AG08396 (cell line): ENCODE results near the gene TRPC4AP.

ENCODE experiments used
- DNase-seq: peaks from one replicate; pipeline ENCODE4 v3.0.0; 2012; ENCODE audit warnings: low spot score, mixed read lengths

Gene TRPC4AP

GRCh38 chr20:34986311-34987287, 106.0 kb downstream of the TRPC4AP start:
- no peak for DNase-seq

GRCh38 chr20:34985461-34986310, 106.9 kb downstream of the TRPC4AP start:
- DNase-seq: no peak

- DNase-seq: no peak
These were observed 107.8 kb downstream of the TRPC4AP start for GRCh38 chr20:34984756-34985261.

- no peak for DNase-seq
These were observed 108.4 kb downstream of the TRPC4AP start for GRCh38 chr20:34983995-34984735.

- DNase-seq: no peak
These were observed 109.4 kb downstream of the TRPC4AP start for GRCh38 chr20:34983089-34983820.

GRCh38 chr20:34982270-34983088, 110.1 kb downstream of the TRPC4AP start:
- no peak for DNase-seq

GRCh38 chr20:34980543-34981233, 111.9 kb downstream of the TRPC4AP start:
- no peak for DNase-seq

GRCh38 chr20:34979366-34980153, 113.0 kb downstream of the TRPC4AP start:
- no peak for DNase-seq

- DNase-seq: no peak
These were observed 114.4 kb downstream of the TRPC4AP start for GRCh38 chr20:34978092-34978744.

GRCh38 chr20:34977365-34978091, 115.1 kb downstream of the TRPC4AP start:
- no peak for DNase-seq

GRCh38 chr20:34976286-34976685, 116.3 kb downstream of the TRPC4AP start:
- no peak for DNase-seq

- no peak for DNase-seq
These were observed 118.4 kb downstream of the TRPC4AP start for GRCh38 chr20:34974246-34974645.

- DNase-seq: no peak
These were observed 120.9 kb downstream of the TRPC4AP start for GRCh38 chr20:34971561-34972235.

GRCh38 chr20:34970846-34971560, 121.6 kb downstream of the TRPC4AP start:
- no peak for DNase-seq

GRCh38 chr20:34970193-34970840, 122.3 kb downstream of the TRPC4AP start:
- no peak for DNase-seq
